Measurements from ENCODE around the gene CAPN7.

CAPN7 gene

GRCh38 chr3:15198686-15199085 lies 7.4 kb upstream of the CAPN7 start:
- TF ChIP-seq CTCF (IDR thresholded peaks at IDR 0.05; ENCODE audit: control insufficient read depth, extremely low read depth, insufficient read depth): no peak
- no peak overlapping the region for H3K4me3 ChIP-seq (ENCODE audit: low read depth, low read length)
- no peak for DNase-seq (ENCODE audit: low read depth)

GRCh38 chr3:15199493-15200105 lies 6.4 kb upstream of the CAPN7 start:
- H3K4me3 ChIP-seq (ENCODE audit: low read depth, low read length): no peak overlapping the region
- no peak for TF ChIP-seq CTCF (IDR thresholded peaks at IDR 0.05; ENCODE audit: control insufficient read depth, extremely low read depth, insufficient read depth)
- no peak for DNase-seq (ENCODE audit: low read depth)

DNA sequence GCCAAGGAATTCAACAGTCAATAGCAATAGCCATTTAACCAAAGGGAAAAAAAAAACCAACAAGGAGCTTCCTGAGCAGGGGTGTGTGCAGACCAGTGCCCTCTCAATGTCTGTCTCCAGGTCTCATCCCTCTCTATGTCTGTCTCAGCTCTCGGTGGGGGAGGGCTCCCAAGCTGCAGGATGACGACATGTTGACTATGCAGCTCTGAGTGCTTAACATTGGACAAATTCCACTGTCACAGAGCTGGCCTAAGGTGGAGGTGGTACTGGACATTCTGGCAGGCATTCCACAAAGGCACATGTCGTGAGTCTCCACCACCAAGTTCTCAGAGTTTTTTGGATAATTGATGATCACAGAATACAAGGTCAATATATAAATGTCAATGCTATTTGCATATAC lies 2.0 kb upstream of the CAPN7 start:
- H3K4me3 ChIP-seq (ENCODE audit: low read depth, low read length): no peak overlapping the region
- TF ChIP-seq CTCF (IDR thresholded peaks at IDR 0.05; ENCODE audit: control insufficient read depth, extremely low read depth, insufficient read depth): no peak
- no peak for DNase-seq (ENCODE audit: low read depth)

DNA sequence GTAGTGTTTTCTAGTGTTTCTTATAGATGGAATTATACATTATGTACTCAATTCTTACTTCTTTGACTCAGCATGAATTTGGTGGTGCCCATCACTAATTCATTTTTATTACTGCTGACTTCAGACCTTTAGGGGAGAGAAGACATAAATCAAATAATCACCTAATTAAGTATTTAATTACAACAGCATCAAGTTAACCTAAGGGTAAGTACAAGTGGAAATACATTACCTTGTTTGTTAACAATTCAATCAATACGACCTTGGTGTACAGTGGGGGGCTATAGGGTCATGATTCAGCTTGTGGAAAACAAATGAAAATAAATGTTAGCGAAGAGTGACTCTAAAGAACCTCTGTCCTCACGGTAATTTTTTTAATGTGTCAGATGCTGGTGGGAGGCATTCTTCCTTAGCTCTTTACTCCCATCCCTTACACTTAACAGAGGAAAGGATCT lies 538 bp upstream of the CAPN7 start:
- no peak for DNase-seq (ENCODE audit: low read depth)
- peak overlapping the region; percentile 76 for H3K4me3 ChIP-seq (ENCODE audit: low read depth, low read length)
- TF ChIP-seq CTCF (IDR thresholded peaks at IDR 0.05; ENCODE audit: control insufficient read depth, extremely low read depth, insufficient read depth): no peak

DNA sequence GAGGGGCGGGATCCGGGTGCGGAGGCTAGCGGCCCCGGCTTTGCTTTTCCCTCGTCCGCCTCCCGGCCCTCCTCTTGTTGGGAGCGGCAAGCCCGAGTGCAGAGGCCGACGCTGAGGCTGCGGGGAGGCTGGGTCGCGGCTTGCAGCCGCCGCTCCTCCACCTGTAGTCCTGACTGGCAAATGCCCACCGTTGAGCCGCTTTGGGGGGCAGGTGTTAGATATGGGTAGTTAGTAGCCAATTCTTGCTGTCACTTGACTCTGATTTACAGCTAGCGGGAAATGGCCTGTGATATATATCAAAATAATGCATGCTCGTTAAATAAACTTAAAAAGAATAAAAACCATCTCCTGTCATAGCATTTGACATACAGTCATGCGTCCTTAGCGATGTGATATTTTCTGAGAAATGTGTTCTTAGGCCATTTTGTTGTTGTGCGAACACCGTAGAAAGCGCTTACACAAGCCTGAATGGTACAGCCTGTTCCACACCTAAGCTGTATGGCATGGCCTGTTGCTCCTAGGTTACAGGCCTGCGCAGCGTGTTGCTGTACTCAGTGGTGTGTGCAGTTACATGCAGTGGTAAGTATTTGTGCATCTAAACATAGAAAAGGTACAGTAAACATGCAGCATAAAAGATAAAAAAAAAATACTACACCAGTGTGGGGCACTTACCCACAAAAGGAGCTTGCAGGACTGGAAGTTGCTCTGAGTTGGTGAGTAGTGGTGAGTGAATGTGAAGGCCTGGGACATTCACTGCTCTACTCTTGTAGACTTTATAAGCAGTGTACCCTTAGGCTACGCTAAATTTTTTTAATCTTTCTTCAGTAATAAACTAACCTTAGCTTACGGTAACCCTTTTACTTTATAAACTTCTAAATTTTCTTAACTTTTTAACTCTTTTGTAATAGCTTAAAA lies 873 bp downstream of the CAPN7 start:
- TF ChIP-seq CTCF (IDR thresholded peaks at IDR 0.05; ENCODE audit: control insufficient read depth, extremely low read depth, insufficient read depth): no peak
- H3K4me3 ChIP-seq (ENCODE audit: low read depth, low read length): peak overlapping the region; percentile 76
- no peak for DNase-seq (ENCODE audit: low read depth)

- no peak for DNase-seq (ENCODE audit: low read depth)
- H3K4me3 ChIP-seq (ENCODE audit: low read depth, low read length): peak overlapping the region; percentile 76; the same call in 1 of the 2 replicates
- no peak for TF ChIP-seq CTCF (IDR thresholded peaks at IDR 0.05; ENCODE audit: control insufficient read depth, extremely low read depth, insufficient read depth)
Measured at GRCh38 chr3:15207836-15208504, 1.9 kb downstream of the CAPN7 start.
